ENCODE measurements around the gene C1QL4. TPM values are rescaled to one million over a fixed set of nuclear protein-coding genes. Genes with fewer than 3 reads are reported as not detected.

C1QL4 gene
- total and polyA plus RNA-seq, 2 of the 8 experiments (the other 6 are each of a cell fraction or from before 2014, with no cell fraction given): 0.28 to 0.63 TPM

DNA sequence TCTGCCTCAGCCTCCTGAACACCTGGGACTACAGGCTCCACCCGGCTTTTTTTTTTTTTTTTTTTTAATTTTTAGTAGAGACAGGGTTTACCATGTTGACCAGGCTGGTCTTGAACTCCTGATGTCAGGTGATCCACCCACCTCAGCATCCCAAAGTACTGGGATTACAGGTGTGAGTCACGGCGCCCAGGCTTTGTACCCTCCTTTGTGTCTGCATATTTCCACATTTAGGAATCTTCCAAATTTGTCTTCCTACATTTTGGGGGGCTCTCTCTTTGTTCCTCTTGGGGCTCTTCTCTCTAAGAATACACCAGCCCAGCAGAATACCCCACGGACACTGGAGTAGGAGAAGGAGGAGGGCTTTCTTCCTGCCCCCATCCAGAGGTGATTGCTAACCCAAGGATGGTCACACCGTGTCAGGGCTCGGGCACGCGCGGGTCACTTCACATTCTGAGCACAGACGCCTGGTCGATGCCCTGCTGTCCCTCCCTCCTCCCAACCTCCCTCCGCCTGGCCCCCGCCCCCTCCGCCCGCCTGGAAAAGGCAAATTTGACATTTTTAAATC is 7.6 kb upstream of the C1QL4 start:
- Histone ChIP-seq H2BK20ac (ENCODE audit: low read length) (no peak overlapping the region), H3K4me1 (replicated peaks in 1 of 4; ENCODE audit: control insufficient read depth in 3 of 4, insufficient read depth in 4 of 4, low read length in 3 of 4) (peaks cover 4 to 41% (median 26%) of the 10 kb centered on the region in 4 experiments), H2AFZ (ENCODE audit: low read length) (no peak overlapping the region), H4K8ac (ENCODE audit: extremely low read depth, insufficient read depth, low read length) (no peak overlapping the region; the same call in 1 of the 2 replicates), H3K9me3 (ENCODE audit: insufficient read depth in 2 of 2, low read depth in 1 of 2, low read length in 1 of 2) (no peaks in the 10 kb centered on the region), H3K4me2 (ENCODE audit: insufficient read depth in 1 of 2, low read depth in 2 of 2, low read length in 2 of 2) (peak overlapping the region; percentile 45 to 80), H2BK120ac (replicated peaks; ENCODE audit: low read depth, low read length) (no peak overlapping the region), H4K5ac (ENCODE audit: insufficient read length, low read depth, low read length) (no peak overlapping the region), H3K56ac (replicated peaks; ENCODE audit: insufficient read length, low read depth, low read length) (no peak overlapping the region), H3K18ac (ENCODE audit: extremely low read depth, low read length) (no peak overlapping the region; the same call in 1 of the 2 replicates), H2BK5ac (ENCODE audit: low read depth, low read length) (no peak overlapping the region), H3K27me3 (replicated peaks in 1 of 4; ENCODE audit: control insufficient read depth in 3 of 4, extremely low read depth in 1 of 4, insufficient read depth in 3 of 4, low read length in 3 of 4) (peaks cover 70 to 99% (median 96%) of the 10 kb centered on the region in 4 experiments), H2AK5ac (ENCODE audit: low read depth, low read length) (no peak overlapping the region), H3K23me2 (ENCODE audit: low read depth, low read length) (peaks cover 9% of the 10 kb centered on the region), H3K23ac (ENCODE audit: insufficient read length) (no peak overlapping the region), H3K36me3 (ENCODE audit: control insufficient read depth in 2 of 4, insufficient read depth in 4 of 4, low read length in 3 of 4) (no peaks in the 10 kb centered on the region; a peak in 1 of 8 replicates), H4K20me1 (replicated peaks in 1 of 2; ENCODE audit: control insufficient read depth in 1 of 2, insufficient read depth in 2 of 2, low read length in 2 of 2) (peaks cover 13 to 19% of the 10 kb centered on the region in 2 experiments), H3K4ac (replicated peaks; ENCODE audit: insufficient read length, low read depth, low read length) (no peak overlapping the region), H2BK12ac (ENCODE audit: low read depth, low read length) (no peak overlapping the region), H3K4me3 (ENCODE audit: extremely low read depth in 1 of 4, insufficient read depth in 2 of 4, low read depth in 3 of 4, low read length in 4 of 4) (peak overlapping the region in 1 of 4 experiments; percentile 69; a peak in 2 of 8 replicates), H3K79me1 (ENCODE audit: low read depth, low read length) (no peaks in the 10 kb centered on the region), H3K27ac (ENCODE audit: low read depth, low read length) (no peak overlapping the region), H3K9ac (replicated peaks in 1 of 4; ENCODE audit: extremely low read depth in 1 of 4, low read depth in 3 of 4, low read length in 3 of 4) (no peak overlapping the region), H3K79me2 (ENCODE audit: control insufficient read depth in 1 of 2, insufficient read depth in 2 of 2, low read length in 2 of 2) (no peaks in the 10 kb centered on the region), H2BK15ac (ENCODE audit: low read length) (no peak overlapping the region), H3K14ac (ENCODE audit: insufficient read length) (no peak overlapping the region), H4K91ac (replicated peaks; ENCODE audit: insufficient read length, low read length) (no peak overlapping the region)
- ChIA-PET CTCF (ENCODE audit: partially characterized antibody) (interaction anchor here (0.6 to 4.0 kb wide), 7 partner anchors 9 to 350 kb away, joined by 3 to 147 read pairs (median 5); partner anchors contain the start of gene PRPH), POLR2A (ENCODE audit: partially characterized antibody) (interaction anchor here (4.0 kb wide), 1 partner anchor 11 kb away, joined by 31 read pairs; no protein-coding TSS in a partner anchor)
- TF ChIP-seq RNF2 (IDR thresholded peaks at IDR 0.05; ENCODE audit: borderline replicate concordance, low read depth, low read length, missing control alignments, poor library complexity, severe bottlenecking): peak; percentile 7
- no peak for TF ChIP-seq SIRT6 (IDR thresholded peaks at IDR 0.05; ENCODE audit: low read length)
- no peak for TF ChIP-seq NRF1 (IDR thresholded peaks at IDR 0.05; ENCODE audit: low read depth, low read length)
- no peak for TF ChIP-seq SP1 (IDR thresholded peaks at IDR 0.05; ENCODE audit: low read depth, low read length)
- 10% methylated on average over 3 of the region's 15 CpGs; no CpG with 5 or more reads in 1 of the 2 experiments for WGBS, 2 experiments (ENCODE audit: extremely low coverage in 1 of 2, insufficient coverage in 1 of 2, insufficient read length in 1 of 2, insufficient replicate concordance in 2 of 2, low coverage in 1 of 2, low lambda C conversion rate in 2 of 2, missing lambda C conversion rate in 1 of 2)
- peak in 1 of 2 experiments; percentile 56 for DNase-seq (ENCODE audit: low read depth in 1 of 2, low spot score in 2 of 2)
- no peak for FAIRE-seq

All from H1 (cell line).